Measurements from ENCODE around the gene GARNL3. TPM values are rescaled to one million over a fixed set of nuclear protein-coding genes. Genes with fewer than 3 reads are reported as not detected.

GARNL3 gene
- total and polyA plus RNA-seq, 2 experiments from 2014 or later: 9.5 to 10.5 TPM

DNA sequence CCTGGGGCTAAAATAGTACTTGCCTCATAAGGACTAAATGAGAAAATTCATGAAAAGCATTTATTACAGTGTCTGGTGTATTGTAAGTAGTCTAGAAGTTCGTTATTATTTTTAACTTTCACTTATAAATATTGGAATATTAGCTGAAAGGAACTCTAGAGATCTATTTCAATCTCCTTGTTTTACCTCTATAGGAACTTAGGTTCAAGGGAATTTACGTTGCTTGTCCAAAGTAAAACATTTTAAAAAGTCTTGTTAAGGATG is 55.5 kb downstream of the GARNL3 start:
- DNase-seq (ENCODE audit: low spot score): no peak
- H3K9me2 ChIP-seq (replicated peaks; ENCODE audit: insufficient read depth): no peaks in the 10 kb centered on the region
- no peak overlapping the region for H3K27ac ChIP-seq
- no peaks in the 10 kb centered on the region for H3K9me3 ChIP-seq (ENCODE audit: low read depth)
- H3K4me3 ChIP-seq: no peak overlapping the region
- no peaks in the 10 kb centered on the region for H4K20me1 ChIP-seq (ENCODE audit: insufficient read depth, poor library complexity, severe bottlenecking)
- TF ChIP-seq EZH2 (IDR thresholded peaks at IDR 0.05; ENCODE audit: borderline replicate concordance): no peak
- TF ChIP-seq, protein P1, sequence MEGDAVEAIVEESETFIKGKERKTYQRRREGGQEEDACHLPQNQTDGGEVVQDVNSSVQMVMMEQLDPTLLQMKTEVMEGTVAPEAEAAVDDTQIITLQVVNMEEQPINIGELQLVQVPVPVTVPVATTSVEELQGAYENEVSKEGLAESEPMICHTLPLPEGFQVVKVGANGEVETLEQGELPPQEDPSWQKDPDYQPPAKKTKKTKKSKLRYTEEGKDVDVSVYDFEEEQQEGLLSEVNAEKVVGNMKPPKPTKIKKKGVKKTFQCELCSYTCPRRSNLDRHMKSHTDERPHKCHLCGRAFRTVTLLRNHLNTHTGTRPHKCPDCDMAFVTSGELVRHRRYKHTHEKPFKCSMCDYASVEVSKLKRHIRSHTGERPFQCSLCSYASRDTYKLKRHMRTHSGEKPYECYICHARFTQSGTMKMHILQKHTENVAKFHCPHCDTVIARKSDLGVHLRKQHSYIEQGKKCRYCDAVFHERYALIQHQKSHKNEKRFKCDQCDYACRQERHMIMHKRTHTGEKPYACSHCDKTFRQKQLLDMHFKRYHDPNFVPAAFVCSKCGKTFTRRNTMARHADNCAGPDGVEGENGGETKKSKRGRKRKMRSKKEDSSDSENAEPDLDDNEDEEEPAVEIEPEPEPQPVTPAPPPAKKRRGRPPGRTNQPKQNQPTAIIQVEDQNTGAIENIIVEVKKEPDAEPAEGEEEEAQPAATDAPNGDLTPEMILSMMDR (IDR thresholded peaks at IDR 0.05; ENCODE audit: poor library complexity): no peak
- TF ChIP-seq EZH2phosphoT487 (IDR thresholded peaks at IDR 0.05; ENCODE audit: low read depth, severe bottlenecking, unreplicated experiment): no peak
- H3K4me1 ChIP-seq (ENCODE audit: insufficient read depth): peaks cover 11% of the 10 kb centered on the region
- no peaks in the 10 kb centered on the region for H3K36me3 ChIP-seq (replicated peaks; ENCODE audit: insufficient read depth, low read depth)
- H3K27me3 ChIP-seq: no peaks in the 10 kb centered on the region
- H3K79me2 ChIP-seq: no peaks in the 10 kb centered on the region
- no peak overlapping the region for H2AFZ ChIP-seq
- WGBS (ENCODE audit: low lambda C conversion rate, missing lambda C conversion rate): 51% methylated on average over 2 of the region's 2 CpGs
- no peak overlapping the region for H3K4me2 ChIP-seq

DNA sequence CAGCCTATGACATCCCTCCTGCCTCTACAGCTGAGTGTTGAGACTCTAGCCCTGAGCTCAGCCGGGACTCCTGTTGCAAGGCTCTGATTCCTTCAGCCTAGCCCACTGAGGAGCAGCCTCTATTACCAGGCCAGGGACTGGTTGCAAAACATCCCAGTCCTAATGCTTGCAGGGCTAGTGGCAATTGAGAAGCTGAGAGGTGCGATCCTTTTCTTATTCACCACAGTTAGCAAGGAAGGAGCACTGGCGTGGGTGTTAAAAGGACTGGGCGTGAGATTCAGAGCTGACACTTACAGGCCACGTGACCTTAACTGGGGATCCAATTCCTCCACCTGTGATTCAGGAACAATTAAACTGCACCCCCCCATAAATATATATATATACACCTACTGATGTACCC is 58.8 kb downstream of the GARNL3 start:
- no peak overlapping the region for H3K4me2 ChIP-seq
- peaks cover 8% of the 10 kb centered on the region for H3K4me1 ChIP-seq (ENCODE audit: insufficient read depth)
- no peaks in the 10 kb centered on the region for H3K27me3 ChIP-seq
- H2AFZ ChIP-seq: no peak overlapping the region
- H3K79me2 ChIP-seq: no peaks in the 10 kb centered on the region
- DNase-seq (ENCODE audit: low spot score): no peak
- no peaks in the 10 kb centered on the region for H3K36me3 ChIP-seq (replicated peaks; ENCODE audit: insufficient read depth, low read depth)
- no peaks in the 10 kb centered on the region for H4K20me1 ChIP-seq (ENCODE audit: insufficient read depth, poor library complexity, severe bottlenecking)
- H3K9me2 ChIP-seq (replicated peaks; ENCODE audit: insufficient read depth): no peaks in the 10 kb centered on the region
- TF ChIP-seq EZH2 (IDR thresholded peaks at IDR 0.05; ENCODE audit: borderline replicate concordance): no peak
- TF ChIP-seq EZH2phosphoT487 (IDR thresholded peaks at IDR 0.05; ENCODE audit: low read depth, severe bottlenecking, unreplicated experiment): no peak
- TF ChIP-seq, protein P1 (IDR thresholded peaks at IDR 0.05; ENCODE audit: poor library complexity): no peak
- 83% methylated on average over 5 of the region's 5 CpGs for WGBS (ENCODE audit: low lambda C conversion rate, missing lambda C conversion rate)
- H3K27ac ChIP-seq: no peak overlapping the region
- no peak overlapping the region for H3K4me3 ChIP-seq
- no peaks in the 10 kb centered on the region for H3K9me3 ChIP-seq (ENCODE audit: low read depth)

DNA sequence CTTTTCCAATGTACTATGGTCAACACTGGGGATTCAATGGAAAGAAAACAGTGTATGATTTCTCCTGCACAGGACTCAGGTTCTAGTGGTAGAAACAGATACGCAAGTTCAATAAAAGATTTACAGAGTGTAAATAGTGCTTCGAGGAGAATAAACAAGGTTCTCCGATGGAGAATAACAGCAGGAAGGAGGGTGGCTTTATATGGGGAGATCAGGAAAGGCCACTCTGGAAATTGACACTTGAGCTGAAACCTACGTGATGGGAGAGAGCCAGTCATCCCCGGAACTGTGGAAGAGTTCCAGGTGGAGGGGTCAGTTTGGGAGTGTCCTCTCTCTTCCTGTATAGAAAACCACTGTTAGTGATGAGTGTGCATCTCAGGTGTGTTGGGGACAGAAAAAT is 65.9 kb downstream of the GARNL3 start:
- Histone ChIP-seq H4K20me1 (ENCODE audit: insufficient read depth, poor library complexity, severe bottlenecking) (no peaks in the 10 kb centered on the region), H3K9me2 (replicated peaks; ENCODE audit: insufficient read depth) (no peaks in the 10 kb centered on the region), H3K79me2 (no peaks in the 10 kb centered on the region), H3K36me3 (replicated peaks; ENCODE audit: insufficient read depth, low read depth) (no peaks in the 10 kb centered on the region), H3K27ac (no peak overlapping the region), H2AFZ (no peak overlapping the region), H3K4me3 (no peak overlapping the region), H3K4me2 (no peak overlapping the region), H3K9me3 (ENCODE audit: low read depth) (no peaks in the 10 kb centered on the region), H3K4me1 (ENCODE audit: insufficient read depth) (peaks cover 8% of the 10 kb centered on the region), H3K27me3 (no peaks in the 10 kb centered on the region)
- 43% methylated on average over 5 of the region's 5 CpGs for WGBS (ENCODE audit: low lambda C conversion rate, missing lambda C conversion rate)
- TF ChIP-seq EZH2phosphoT487 (IDR thresholded peaks at IDR 0.05; ENCODE audit: low read depth, severe bottlenecking, unreplicated experiment): no peak
- TF ChIP-seq, protein P1 (IDR thresholded peaks at IDR 0.05; ENCODE audit: poor library complexity): no peak
- TF ChIP-seq EZH2 (IDR thresholded peaks at IDR 0.05; ENCODE audit: borderline replicate concordance): no peak
- DNase-seq (ENCODE audit: low spot score): no peak

All from hepatocyte (in vitro differentiated cells).